GM18870 (cell line): ENCODE results near the gene TAS2R10.

Experiments
- ATAC-seq: cut with Tn5 transposase; IDR thresholded peaks from one replicate; pipeline ENCODE4 v1.9.1; 2021; ENCODE audit warnings: moderate library complexity; ENCODE audit not compliant: unreplicated experiment

Gene TAS2R10

DNA sequence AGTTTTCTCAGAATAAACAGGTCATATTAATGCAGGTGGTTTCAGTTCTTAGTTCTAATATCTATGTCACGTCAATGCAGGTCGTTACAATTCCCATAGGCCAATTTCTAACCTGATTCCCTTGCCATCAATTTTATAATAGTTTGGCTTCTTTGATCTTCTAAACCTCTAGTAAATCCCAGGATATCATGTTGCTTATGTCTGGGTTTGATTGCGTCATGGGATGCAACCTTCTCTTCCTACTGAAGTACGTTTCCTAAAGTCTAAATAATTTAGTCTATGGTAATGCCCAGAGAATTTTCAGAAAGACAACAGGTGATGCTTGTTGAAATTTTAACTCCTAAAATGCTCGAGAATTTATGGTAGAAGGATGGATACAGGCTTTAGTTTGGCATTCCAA is 42.9 kb downstream of the TAS2R10 start:
- ATAC-seq: no peak

DNA sequence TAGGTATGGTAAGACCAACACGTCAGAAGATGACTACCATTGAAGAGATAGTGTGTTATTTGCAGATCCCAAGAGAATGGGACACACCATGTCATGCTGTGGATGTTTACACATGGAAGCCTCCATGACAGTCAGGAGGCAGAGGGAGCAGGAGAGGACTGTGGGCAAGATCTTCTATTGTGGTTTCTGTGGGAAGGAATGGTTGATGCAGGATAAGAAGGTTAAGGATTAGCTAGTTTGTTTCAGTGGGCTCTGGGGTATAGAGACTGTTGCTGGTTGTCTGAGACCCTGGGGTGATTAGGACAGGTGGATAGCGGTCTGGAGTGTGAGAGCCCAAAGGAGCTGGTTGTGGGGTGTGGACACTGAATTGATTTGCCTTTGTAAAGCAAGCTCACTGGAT is 47.1 kb downstream of the TAS2R10 start:
- no peak for ATAC-seq
